HG03066 (cell line): ENCODE data around the gene SLC44A4.
"Not testable (repeated sequence)": the region's sequence is repeated elsewhere in the genome, so short reads cannot be mapped to it uniquely, and the experiment has no call there.

Experiments used
- ATAC-seq: cut with Tn5 transposase; IDR thresholded peaks from one replicate; pipeline ENCODE4 v1.9.1; 2021; ENCODE audit warnings: low read depth; ENCODE audit not compliant: unreplicated experiment

The SLC44A4 gene

DNA sequence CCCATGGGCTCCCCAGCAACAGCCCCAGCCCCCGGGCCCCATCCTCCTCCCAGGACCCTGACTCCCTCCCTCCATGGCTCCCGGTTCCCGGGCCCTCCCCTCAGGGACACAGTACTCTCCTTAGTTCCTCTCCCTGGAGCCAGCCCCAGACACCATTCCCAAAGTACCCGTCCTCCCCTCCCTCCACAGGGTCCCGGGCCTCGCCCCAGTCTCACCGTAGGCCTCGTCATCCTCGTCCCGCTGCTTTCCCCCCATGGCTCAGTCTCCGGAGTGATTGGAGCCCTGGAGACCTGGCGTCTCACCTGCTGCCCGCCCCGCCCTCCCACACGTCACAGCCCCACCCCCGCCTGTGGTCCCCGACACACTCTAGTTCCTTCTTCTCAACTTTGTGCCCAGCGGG is at the start of gene SLC44A4:
Gene SLC44A4 (minus strand): TSS at position 272 of the 400 bp plus-strand sequence. CDS start 17 bp downstream, at position 255.
- no peak for ATAC-seq

DNA sequence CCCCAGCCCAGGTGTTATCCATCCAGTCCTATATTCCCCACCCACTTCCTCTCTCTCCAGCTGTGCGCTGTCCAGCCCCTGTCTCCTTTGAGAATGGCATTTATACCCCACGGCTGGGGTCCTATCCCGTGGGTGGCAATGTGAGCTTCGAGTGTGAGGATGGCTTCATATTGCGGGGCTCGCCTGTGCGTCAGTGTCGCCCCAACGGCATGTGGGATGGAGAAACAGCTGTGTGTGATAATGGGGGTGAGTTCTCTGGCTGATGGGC is 49.8 kb upstream of the SLC44A4 start:
- ATAC-seq = no peak

DNA sequence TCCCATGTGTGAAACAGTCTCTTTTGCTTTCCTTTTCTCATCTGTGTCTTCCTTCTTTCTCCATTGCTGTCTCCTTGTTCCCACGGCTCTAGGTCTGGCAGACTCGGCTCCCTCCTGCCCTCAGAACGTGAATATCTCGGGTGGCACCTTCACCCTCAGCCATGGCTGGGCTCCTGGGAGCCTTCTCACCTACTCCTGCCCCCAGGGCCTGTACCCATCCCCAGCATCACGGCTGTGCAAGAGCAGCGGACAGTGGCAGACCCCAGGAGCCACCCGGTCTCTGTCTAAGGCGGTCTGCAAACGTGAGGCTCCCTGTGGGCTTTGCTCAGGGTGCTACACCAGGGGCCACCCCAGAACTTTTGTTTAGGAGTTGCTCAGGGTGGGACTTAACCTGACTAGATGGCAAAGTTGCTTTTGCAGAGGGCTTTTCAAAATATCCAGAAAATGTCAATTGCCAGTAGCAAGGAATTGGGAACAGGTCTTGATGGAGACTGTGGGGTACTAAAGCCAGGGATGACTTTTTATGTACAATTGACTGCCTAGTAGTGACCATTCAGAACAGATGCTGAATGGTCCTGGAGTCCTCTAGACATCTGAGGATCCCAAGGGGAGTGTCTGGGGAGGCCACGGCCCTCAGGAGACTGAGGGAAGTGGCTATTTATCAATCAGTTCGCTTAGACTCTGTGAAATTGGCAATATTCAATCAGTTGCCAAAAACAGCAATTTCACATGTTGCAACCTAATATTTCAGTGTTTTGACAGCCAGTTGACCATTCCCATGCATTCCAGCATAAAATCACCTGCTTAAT is 49.3 kb upstream of the SLC44A4 start:
- no peak for ATAC-seq

DNA sequence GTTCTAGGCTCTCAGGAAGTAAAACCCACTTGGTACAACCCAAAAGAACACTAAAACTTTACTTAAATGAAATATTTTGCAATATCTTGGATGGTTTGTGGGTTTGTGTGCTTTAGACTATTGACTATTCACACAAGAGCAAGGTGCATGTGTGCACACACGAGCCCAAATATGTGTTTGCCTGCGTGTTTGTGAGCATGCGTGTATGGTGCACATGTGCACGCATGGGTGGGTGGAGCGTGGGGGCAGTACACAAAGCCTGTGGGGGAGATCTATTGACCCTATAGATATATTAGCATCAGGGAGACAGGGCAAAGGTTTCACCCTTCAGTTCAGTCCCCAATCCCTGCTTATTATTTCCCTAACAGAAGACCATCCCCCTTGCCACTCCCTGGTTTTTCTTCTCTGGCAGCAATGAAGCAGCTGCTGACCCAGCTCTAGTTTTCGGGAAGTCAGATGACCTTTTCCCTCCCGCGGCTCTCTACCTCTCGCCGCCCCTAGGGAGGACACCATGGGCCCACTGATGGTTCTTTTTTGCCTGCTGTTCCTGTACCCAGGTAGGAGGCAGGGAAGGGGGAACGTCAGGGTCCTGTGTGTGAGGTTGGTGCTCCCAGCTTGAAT is 48.6 kb upstream of the SLC44A4 start, which contains the start of gene C2:
Gene C2 (plus strand): TSS at position 476 of the 621 bp plus-strand sequence. CDS start 36 bp downstream, at position 512.
- ATAC-seq = no peak

DNA sequence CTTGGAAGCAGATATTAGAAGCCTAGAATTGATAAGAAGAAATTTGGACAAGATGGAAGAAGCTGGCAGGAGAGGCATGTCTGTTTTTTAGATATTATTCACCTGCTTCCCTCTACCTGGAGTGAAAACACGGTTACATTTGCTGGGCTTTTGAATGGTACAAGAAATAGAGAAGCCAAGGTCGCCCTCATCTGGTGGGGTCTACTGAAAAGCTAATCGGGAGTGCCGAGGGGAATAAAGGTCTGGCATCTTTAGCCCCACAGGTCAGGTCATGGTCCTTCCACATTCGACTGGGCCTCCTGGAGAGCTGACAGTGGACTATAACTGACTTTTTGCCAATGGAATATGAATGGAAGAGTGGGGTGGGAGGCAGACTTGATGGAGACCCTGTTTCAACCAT is 44.1 kb upstream of the SLC44A4 start:
- ATAC-seq = no peak

DNA sequence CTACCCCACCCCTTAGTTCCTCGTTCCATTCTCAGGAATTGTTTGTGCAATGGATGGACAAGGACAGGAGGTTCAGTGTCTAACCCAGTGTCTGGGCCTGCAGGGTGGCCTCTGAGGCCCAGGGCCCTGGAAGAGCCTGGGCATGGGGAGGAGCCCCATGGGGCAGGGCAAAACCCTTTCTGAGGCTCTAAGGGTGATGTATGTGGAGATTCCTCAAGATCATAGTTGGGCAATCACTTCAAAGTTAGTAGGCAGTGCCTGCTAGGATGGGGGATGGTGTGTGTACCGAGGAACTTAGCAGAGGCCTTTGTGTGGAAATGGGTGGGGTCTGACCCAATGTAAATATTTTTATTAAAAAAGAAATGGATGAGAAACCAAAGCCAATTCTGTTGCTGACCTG is 42.0 kb upstream of the SLC44A4 start:
- no peak for ATAC-seq

DNA sequence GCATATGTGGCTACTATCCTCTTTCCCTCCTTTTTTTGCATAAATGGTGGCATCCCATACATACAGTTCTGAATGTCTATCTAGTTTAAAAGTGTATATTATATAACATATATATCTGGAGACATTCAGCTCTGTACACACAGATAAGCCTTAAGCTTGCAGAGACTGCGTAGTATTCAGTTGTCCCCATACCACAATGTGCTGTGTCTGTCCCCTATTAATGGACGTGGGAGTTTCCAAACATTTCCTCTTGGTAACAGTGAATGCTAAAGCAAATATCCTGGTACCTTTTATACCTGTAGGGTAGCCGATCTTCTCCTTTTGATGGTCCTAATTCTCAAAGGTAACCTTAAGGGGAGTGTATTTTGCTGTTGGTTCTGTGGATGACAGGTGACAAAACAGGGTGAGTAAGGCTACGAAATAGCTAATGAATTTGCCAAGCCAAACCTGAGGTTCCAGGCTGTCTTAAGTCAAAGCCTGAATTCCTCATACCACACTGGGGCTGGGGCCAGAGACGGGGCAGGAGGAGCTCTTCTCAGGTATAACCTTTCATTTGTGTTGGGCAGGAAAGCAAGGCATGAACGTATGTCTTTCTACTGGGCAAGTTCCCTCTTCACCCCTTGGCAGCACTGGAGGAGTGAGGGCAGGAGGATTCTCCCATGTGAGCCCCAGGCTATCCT is 41.0 kb upstream of the SLC44A4 start:
- no peak for ATAC-seq

DNA sequence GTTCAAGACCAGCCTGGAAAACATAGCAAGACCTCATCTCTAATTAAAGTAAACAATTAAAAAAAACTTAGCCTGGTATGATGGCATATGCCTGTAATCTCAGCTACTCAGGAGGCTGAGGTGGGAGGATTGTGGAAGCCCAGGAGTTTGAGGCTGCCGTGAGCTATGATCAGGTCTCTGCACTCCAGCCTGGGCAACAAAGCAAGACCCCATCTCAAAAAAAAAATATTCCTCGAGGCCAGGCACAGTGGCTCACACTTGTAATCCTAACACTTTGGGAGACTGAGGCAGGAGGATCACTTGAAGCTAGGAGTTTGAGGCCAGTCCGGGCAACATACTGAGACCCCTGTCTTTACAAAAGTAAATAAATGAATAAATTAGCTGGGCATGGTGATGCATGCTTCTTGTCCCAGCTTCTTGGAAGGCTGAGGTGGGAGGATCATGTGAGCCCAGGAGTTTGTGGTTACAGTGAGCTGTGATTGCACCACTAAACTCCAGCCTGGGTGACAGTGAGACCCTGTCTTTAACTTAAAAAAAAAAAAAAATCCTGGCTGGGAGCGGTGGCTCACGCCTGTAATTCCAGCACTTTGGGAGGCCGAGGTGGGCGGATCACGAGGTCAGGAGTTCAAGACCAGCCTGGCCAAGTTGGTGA is 39.4 kb upstream of the SLC44A4 start:
- ATAC-seq = no peak

DNA sequence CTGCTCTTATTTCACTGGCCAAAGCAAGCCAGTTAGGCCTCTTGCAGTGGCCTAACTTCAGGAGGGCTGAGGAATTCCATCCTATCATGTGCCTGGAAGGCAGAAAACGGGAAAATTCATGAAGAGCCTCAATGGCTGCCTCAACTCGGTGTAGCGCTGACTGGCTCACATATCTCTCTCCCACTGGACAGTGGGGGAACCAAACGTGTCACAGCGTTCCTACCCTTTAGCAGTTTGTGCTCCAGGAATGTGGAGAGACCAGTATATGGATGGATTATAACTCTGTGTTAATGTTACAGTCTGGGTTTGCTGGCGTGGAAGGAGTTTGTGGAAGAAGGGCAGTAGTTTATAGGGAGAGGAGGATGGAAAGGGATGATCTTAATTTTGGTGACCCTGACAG is 37.0 kb upstream of the SLC44A4 start:
- ATAC-seq = no peak

DNA sequence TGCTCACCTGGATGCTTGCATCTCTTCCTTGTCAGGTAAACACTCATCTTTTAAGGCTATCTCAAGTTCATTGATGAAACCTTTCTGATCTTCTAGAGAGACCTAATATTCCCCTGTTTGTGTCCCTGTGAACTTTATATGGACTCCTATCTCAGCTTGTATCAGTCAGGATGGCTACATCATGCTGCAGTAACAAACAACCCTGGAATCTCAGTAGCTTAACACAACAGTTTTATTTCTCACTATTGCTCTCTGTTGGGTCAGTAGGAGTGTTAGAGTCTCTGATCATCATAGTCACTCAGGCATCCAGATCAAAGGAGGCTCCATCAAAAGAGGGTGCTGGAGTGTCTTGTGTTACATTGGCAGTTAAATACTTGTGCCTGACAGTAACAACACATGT is 36.6 kb upstream of the SLC44A4 start:
- no peak for ATAC-seq

DNA sequence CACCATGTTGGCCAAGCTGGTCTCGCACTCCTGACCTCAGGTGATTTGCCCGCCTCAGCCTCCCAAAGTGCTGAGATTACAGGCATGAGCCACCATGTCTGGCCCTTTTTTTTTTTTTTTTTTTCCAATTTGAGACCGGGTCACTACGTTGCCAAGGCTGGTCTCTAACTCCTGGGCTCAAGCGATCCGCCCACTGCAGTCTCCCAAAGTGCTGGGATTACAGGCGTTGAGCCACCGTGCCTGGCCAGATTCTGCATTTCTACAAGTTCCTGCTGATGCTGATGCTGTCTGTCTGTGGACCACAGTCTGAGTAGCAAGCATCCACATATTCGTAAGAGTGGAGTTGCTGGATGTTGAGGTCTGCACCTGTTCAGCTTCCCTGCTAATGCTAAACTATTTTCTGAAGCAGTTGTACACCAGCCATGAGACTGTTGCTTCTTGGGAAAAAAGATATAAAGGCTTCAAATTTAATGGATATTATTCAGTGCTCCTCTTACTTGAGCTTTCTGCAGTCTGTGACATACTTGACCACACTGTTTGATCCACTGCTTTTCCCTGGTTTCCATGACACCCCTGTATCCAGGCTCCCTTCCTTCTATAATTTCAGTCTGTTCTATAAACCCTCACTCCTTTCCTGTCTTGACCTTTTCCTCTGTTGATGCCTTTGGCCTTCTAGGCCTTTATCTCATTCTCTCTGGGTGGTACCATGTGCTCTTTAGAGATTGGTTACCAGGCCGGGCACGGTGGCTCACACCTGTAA is 33.2 kb upstream of the SLC44A4 start:
- ATAC-seq = no peak

DNA sequence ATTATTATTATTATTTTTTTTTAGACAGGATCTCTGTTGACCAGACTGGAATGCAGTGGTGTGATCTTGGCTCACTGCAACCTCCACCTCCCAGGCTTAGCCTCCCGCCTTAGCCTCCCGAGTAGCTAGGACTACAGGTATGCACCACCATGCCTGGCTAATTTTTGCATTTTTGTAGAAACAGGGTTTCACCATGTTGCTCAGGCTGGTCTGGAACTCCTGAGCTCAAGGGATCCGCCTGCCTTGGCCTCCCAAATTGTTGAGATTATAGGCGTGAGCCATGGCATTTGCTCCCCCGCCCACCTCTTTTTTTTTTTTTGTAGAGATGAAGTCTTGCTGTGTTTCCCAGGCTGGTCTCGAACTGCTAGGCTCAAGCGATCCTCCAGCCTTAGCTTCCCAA is 30.5 kb upstream of the SLC44A4 start:
- ATAC-seq = not testable (repeated sequence)

DNA sequence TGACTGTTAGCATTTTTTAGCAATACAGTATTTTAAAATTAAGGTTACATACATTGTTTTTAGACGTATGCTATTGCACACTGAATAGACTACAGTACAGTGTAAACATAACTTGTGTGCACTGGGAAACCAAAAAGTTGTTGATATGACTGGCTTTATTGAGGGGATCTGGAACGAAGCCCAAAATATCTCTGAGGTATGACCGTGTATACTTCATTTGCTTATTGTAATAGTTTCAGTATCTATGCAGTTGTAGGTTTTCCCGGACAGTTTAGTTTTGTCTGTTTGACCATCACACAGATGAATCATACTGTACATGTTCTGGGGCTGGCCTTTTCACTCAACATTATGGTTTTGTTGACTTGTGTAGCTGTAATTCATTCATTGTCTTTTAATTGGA is 30.0 kb upstream of the SLC44A4 start:
- no peak for ATAC-seq

DNA sequence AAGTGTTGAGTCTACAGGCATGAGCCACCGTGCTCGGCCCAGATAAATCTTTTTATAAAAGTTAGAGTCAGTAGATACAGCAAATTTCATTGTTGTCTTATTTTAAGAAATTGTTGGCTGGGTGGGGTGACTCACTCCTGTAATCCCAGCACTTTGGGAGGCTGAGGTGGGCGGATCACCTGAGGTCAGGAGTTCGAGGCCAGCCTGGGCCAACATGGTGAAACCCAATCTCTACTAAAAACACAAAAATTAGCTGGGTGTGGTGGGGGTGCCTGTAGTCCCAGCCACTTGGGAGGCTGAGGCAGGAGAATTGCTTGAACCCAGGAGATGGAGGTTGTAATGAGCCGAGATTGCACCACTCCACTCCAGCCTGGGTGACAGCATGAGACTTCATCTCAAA is 29.5 kb upstream of the SLC44A4 start:
- ATAC-seq = not testable (repeated sequence)

DNA sequence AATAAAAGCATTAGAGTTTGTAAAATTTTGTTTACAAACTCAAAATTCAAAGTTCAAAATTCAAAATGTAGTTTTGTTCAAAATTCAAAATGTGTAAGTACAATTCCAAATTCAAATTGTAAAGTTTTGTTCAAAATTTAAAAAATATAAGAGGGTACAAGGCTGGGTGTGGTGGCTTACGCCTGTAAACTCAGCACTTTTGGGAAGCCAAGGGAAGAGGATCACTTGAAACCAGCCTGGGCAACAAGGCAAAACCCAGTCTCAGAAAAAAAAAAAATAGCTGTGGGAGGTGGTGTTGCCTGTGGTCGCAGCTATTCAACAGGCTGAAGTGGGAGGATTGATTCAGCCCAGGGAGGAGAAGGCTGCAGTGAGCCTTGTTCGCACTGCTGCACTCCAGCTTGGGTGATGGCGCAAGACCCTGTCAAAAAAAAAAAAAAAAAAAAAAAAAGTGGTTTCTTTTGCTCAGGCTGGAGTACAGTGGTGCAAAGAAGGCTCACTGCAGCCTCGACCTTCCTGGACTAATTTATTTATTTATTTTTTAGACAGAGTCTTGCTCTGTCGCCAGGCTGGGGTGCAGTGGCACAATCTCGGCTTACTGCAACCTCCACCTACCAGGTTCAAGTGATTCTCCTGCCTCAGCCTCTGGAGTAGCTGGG is 28.5 kb upstream of the SLC44A4 start:
- ATAC-seq = no peak

DNA sequence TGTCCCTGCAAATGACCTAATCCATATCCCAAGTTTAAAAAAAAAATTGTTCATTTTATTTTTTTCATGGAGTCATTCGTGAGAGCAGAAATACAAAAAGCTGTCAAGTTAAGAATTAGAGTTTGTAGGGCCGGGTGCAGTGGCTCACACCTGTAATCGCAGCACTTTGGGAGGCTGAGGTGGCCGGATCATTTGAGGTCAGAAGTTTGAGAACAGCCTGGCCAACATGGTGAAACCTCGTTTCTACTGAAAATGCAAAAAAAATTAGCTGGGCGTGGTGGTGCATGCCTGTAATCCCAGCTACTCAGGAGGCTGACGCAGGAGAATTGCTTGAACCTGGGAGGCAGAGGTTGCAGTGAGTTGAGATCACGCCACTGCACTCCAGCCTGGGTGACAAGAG is 27.9 kb upstream of the SLC44A4 start:
- ATAC-seq = not testable (repeated sequence)

DNA sequence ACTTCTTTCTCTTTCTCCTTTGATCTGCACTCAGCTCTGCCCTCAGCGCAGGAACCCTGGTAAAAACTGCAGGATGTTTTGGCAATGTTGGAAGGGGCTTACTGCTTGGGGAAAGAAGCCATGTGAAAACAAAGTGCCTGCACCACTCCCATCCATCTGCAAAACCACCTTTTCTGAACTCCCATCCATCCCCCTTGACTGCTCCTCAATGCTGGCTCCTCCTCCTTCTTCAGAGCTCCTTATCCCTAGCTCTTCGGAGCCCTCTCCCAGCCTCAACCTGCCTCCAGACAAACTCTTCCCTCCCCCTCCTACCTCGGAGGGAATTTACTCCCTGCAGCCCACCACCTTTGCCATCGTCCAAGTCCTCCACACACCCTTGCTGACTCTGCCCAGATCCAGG is 27.3 kb upstream of the SLC44A4 start:
- no peak for ATAC-seq

DNA sequence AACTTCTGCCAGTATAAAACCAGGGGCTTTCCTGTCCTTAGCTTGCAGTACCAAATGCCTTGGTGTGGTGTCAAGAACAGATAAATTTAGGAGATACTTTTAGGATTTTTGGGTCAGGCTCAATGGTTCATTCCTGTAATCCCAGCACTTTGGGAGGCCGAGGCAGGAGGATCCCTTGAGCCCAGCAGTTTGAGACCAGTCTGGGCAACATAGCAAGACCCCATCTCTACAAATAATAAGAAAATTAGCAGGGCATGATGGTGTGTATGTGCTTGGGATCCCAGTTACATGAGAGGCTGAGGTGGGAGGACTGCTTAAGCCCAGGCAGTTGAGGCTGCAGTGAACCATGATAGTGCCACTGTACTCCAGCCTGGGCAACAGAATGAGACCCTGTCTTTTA is 26.2 kb upstream of the SLC44A4 start:
- no peak for ATAC-seq

DNA sequence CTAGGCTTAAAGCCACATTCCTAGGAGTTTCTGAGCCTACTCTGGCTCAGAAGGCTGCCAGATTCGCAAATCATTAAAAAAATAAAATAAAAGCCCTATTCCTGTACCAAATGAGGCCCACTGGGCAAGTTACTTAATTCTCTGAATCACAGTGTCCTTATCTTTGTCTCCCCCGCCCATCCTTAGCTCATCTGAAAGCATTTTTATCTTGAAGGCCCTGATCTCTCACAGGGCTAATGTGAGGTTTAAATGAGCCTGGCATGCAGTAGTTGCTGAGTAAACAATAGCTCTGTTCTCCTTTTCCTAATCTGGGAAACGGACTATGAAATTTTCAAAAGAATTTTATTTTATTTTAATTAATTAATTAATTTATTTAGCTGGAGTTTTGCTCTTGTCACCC is 25.2 kb upstream of the SLC44A4 start:
- ATAC-seq = no peak
